ENCODE results near the gene TCFL5.

Gene TCFL5

GRCh38 chr20:62808211-62808865, 53.3 kb downstream of the TCFL5 start:
- DNase-seq = peak; percentile 72 to 80

- DNase-seq = no peak
These were observed 54.0 kb downstream of the TCFL5 start for GRCh38 chr20:62807444-62808210.

GRCh38 chr20:62806383-62807050, 55.1 kb downstream of the TCFL5 start:
- no peak for DNase-seq

GRCh38 chr20:62805711-62806382, 55.8 kb downstream of the TCFL5 start:
- DNase-seq = peak in 1 of 2 donors; percentile 34

- peak in 1 of 2 donors; percentile 34 for DNase-seq
These were observed 56.4 kb downstream of the TCFL5 start for GRCh38 chr20:62805155-62805710.

GRCh38 chr20:62804627-62805154, 56.9 kb downstream of the TCFL5 start, which contains the start of gene OGFR:
TSS of gene OGFR (plus strand) at chr20:62804835. CDS start at chr20:62804860, 25 bp downstream.
- peak; percentile 69 to 83 for DNase-seq

- peak; percentile 36 to 38 for DNase-seq
These were observed 57.5 kb downstream of the TCFL5 start for GRCh38 chr20:62804021-62804626.

GRCh38 chr20:62802026-62802712, 59.5 kb downstream of the TCFL5 start:
- no peak for DNase-seq

- no peak for DNase-seq
These were observed 60.2 kb downstream of the TCFL5 start for GRCh38 chr20:62801284-62802010.

GRCh38 chr20:62800314-62801259, 61.0 kb downstream of the TCFL5 start:
- no peak for DNase-seq

GRCh38 chr20:62799873-62800272, 61.7 kb downstream of the TCFL5 start:
- DNase-seq = no peak

- DNase-seq = no peak
These were observed 62.2 kb downstream of the TCFL5 start for GRCh38 chr20:62799459-62799858.

- DNase-seq = no peak
These were observed 62.6 kb downstream of the TCFL5 start for GRCh38 chr20:62799036-62799435.

GRCh38 chr20:62797671-62798532, 63.7 kb downstream of the TCFL5 start:
- DNase-seq = no peak

GRCh38 chr20:62796699-62797491, 64.7 kb downstream of the TCFL5 start:
- no peak for DNase-seq

GRCh38 chr20:62795023-62795761, 66.4 kb downstream of the TCFL5 start:
- peak; percentile 54 to 72 for DNase-seq
